ENCODE measurements around the gene DAPK2.

The DAPK2 gene

DNA sequence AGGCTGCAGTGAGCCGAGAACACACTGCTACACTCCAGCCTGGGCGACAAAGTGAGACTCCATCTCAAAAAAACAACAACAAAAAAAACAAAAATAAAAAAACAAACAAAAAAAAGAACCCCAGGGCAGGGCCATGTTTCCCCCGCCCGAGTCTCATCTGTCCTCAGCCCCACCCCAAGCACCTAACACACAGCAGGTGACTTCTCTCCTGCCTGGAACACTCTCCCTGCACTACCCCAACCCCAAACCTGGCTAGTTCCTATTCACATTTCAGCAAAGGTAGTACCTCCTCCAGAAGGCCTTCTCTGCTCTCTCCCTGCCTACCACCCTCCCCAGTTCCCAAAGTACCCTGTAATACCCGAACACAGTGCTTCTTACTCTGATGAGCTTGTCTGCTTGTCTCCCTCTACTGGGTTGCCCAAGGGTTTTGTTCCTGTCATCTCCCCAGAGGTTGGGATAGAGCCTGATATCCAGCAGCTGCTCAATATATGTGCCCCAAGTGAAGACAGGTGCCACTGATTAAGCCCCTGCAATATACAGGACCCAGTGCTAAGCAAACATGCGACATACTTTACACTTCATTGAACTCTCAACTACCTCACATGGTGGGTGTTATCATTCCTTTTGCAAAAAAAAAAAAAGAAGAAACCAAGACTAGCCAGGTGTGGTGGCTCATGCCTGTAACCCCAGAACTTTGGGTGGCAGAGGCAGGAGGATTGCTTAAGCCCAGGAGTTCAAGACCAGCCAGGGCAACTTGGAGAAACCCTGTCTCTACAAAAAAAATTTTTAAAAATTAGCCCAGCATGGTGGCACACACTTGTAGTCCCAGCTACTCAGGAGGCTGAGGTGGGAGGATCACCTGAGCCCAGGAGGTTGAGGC, 103.6 kb downstream of the DAPK2 start:
- no peak for DNase-seq (ENCODE audit: low spot score)

DNA sequence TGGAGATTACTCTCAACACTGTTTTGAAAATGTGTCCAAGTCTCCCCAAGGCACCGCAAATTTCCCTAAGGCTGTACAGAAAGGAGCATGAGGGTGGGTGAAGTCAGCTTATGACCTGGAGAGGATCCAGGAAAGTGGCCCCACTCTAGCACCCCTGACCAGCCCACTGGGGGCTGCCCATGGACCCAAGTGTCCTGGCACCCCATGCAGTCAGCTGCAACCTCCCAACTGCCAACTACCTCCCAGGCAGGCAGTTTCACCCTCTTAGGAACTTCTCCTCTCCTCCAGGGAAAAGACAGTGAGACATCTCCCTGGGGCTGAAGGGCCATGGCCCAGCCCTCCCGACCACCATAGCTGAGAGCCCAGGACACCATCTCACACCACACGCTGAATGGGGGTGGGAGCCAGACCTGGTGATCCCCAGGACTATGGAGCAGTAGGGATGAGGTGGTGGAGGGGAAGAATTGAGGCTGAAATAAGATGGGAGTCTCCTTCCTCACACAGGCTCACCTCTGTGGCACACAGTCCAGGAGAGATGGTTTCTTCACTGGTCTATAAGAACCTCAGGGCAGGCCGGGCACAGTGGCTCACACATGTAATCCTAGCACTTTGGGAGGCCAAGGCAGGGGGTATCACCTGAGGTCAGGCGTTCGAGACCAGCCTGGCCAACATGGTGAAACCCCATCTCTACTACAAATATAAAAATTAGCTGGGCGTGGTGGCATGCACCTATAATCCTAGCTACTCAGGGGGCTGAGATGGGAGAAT, 104.4 kb downstream of the DAPK2 start:
- no peak for DNase-seq (ENCODE audit: low spot score)

DNA sequence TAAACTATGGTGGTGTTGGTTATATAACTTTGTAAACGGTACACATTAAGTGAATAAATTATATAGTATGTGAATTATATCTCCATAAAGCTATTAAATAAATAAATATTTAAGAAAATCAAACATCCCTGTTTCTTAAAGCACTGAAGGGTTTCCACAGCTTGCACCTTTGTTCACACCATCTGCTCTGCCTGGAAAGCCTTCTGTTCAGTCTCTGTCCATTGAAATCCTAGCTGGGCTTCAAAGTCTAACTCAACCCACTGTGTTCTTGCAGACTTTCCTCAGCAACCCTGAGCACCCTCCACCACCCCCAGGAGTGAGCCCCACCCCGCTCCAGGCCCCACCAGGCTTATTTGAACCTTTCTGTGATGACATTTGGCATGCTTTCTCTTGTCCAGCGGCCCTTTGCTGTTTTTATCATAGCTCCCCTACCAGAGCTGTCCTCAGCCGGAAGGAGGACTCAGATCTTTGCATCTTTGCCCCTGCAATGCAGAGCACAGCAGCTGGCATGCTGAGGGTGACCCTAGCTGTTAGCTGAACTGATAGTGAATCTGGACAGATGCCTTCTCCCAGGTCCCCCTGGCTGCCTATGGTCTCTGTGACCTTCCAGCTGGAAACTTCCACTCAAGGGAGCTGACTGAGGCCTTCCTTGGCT, 105.2 kb downstream of the DAPK2 start:
- DNase-seq (ENCODE audit: low spot score) = no peak

DNA sequence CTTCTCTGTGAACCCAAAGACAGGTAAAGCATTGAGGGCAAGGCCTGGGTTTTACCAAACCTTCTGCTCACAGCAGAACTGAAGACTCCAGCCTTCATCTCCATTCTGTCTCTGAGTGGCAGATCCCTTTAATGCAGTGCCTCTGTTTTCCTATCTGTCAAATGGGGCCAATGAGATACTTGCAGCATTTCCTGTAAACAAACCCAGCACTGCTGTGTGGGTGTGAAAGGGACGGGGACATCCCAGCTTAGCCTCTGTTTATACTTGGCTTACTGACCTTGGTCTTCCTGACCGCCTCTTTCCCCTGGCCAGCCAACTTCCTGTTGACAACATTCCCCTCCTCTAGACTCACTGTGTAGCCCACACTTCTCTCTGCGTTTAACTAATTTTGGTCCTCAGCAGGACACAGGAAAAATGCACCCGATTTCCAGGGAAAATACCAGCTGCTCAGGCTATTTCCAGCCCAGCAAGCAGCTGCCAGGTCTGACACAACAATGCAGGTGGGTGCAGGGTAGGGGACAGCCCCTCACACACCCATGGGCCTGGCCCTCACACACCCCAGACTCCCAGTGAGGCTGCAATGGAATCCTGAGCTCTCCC, 106.7 kb downstream of the DAPK2 start:
- no peak for DNase-seq (ENCODE audit: low spot score)

DNA sequence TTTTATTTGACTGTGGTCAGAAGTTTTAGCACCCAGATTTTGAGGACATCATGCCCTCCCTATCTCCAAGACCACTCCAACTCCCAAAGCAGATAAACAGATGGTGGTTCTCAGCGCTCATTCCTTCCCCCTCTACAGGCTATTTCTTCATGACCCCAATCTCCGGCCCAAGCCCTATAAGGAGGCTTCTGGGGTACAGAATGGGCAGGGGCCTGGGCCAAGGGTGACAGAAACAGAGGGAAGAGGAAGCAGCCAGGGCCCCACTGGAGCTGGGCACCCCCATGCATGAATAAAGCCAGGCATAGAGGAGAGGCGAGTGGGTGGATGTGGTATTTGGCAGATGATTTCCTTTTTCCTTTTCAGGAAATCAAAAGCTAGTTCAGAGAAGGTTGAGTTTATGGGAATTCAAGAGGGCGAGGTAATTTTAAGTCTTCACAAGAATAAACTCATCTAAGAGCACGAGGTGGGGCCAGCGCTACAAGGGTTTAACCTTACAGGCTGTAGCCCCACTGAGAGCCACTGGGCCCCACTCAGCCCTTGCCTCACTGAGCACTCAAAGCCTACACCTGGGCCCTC, 107.7 kb downstream of the DAPK2 start:
- DNase-seq (ENCODE audit: low spot score) = no peak

DNA sequence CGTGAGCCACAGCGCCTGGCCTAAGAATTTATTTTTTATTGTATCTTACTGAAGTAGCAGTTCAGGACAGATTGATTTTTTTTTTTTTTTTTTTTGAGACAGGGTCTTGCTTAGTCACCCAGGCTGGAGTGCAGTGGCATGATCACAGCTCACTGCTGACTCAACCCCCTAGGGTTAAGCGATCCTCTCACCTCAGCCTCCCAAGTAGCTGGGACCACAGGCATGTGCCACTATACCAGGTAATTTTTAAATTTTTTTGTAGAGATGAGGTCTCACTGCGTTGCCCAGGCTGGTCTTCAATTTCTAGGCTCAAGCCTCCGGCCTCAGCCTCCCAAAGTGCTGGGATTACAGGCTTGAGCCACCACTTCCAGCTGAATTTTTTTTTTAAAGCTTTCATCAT, 112.8 kb downstream of the DAPK2 start:
- no peak for DNase-seq (ENCODE audit: low spot score)

DNA sequence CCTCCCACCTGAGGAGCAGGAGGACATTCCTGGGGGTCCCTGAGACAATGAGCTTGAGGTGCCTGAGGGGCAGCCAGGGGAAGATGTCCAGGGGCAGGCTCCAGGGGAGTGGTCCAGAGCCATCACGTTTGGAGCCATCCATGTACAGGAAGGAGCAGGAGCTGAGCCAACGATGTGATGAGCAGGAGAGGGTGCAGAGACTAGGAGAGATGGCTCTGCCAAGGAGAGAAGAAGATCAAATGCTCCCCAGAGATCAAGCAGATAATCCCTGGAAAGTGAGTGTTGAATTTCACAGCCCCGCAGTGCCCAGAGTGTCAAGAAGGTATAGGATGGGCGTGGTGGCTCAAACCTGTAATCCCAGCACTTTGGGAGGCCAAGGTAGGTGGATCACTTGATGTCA, 114.7 kb downstream of the DAPK2 start:
- no peak for DNase-seq (ENCODE audit: low spot score)

DNA sequence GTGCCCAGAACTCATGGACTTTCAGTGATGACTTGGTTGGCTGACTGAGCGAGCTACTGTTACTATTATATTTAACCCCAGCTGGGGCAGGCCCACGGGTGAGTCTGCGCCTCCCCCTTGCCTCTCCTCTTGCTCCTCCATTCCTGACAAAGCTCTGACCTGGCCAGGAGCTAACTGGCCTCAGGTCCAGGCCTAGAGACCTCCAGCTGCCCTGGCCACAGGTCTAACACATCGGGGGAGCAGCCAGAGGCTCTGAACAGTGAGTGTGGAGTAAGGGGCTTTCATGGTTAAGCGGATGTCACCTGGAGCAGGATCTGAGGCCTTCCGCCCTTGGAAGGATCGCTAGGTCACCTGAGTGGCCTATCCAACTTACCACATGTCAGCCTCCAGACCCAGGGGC, 116.3 kb downstream of the DAPK2 start:
- no peak for DNase-seq (ENCODE audit: low spot score)

DNA sequence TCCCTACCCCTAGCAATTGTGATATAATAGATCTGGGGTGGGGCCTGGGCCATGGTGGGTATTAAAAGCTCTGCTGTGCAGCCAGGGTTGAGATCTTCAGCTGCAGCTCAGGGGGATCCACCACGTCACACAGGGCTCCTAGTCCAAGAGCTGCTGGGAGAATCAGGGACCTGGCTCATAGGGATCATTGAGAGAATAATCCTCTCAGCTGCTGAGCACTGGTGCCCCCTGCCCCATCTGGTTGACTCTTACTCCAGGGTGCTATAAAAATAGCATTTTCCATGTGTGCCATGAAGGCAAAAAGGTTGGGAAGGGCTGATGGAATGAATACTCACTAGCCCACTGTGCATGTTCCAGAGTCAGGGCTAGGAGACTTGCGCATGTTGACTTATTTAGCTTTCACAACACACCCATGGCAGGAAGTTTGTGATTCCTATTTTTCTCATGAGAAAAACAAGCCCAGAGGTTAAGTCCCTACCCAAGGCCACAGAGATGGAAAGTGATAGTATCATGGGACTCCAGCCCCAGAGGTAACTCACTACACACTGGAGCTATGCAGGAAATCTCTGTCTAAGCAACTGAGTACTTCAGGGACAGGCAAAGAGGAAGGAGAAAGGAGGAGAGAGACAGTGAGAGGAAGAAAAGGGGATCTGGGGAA, 118.0 kb downstream of the DAPK2 start:
- DNase-seq (ENCODE audit: low spot score) = no peak

DNA sequence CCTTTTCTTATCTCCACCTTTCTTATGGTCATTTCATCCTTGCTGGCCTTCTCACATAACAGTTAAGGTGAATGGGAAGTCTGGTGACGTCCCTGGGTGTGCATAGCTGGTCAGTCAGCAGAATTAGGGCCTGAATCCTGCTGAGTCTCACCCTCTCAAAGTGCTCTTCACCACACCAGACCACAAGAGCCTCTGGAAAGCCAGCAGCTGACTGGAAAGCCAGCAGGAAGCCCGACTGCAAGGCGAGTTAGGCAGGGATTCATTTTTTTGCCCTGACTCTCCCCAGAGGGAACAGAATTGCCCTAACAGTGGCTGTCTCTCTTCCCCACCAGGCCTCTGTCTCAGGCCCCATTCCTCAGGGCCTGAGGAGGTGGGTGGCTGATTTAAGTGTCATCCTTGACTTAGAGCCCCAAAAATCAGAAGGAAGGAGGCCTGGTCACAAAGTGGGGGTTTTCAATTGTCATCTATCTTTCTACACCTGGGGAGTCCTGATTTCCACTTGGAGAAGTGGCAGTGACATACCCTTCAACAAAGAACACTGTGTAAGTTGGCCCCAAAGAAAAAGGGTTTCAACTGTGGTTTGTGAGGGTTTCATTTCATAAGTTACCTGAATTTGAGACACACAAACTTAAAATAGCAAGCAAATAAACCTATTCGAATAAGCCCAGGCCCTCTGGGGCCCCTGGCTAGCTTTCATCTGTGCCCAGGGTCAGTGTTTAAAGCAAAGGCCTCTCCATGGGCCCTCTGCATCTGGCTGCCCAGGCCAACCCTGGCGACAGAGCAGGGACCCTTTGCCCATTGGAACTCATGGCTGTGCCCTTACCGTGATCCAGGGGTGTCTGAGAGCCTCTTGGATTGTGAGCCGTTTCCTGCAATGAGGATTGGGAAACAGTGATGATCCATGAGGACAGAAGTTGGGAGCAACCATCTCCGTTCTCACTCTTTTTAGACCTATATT, 122.0 kb downstream of the DAPK2 start:
- no peak for DNase-seq (ENCODE audit: low spot score)

DNA sequence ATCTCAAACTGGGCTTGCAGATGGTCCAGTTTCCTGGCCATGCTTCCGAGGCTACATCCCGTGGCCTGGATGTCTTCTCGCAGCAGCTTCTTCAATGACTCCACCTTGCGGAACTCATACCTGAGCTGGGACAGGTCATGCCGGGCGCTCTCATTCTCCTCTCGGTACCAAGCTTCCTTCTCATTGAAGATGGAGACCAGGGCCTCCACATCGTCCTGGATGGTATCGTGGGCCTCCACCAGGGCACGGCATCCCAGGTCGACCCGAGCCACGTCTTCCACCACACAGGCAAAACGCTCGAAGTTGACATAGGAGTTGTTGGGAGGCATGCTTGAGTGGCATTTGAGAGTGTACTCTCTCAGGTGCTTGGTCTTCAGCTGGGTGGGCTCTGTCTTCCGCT, 123.4 kb downstream of the DAPK2 start:
- DNase-seq (ENCODE audit: low spot score) = no peak

DNA sequence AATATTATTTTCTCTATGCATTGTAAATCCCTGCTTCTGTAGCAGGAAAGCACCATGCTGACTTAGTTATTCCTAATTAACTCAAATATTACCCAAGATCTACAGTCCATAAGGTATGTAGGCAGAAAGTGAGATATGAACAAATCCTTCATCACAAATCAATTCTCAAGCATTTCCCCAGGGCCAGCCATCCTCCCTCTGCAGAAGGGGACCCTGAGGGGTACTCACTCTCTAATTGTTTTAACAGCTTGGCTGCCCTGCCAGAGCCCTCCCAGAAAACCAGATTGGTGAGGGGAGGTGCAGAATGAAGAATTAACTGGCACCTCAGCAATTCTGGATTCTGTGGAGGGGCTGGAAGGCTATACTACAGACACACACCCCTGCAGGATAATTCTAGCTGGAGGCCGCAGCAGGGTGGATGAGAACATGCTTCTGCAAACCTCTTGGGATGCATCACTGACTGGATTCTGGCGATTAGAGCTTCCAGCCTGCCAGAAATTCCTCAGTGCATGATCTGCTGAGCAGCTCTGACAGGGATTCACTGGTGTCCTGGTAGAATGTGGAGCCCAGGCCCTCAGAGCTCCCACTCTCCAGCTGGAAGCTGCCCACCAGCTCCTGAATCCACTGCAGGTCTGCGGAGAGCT, 123.9 kb downstream of the DAPK2 start:
- DNase-seq (ENCODE audit: low spot score) = no peak

DNA sequence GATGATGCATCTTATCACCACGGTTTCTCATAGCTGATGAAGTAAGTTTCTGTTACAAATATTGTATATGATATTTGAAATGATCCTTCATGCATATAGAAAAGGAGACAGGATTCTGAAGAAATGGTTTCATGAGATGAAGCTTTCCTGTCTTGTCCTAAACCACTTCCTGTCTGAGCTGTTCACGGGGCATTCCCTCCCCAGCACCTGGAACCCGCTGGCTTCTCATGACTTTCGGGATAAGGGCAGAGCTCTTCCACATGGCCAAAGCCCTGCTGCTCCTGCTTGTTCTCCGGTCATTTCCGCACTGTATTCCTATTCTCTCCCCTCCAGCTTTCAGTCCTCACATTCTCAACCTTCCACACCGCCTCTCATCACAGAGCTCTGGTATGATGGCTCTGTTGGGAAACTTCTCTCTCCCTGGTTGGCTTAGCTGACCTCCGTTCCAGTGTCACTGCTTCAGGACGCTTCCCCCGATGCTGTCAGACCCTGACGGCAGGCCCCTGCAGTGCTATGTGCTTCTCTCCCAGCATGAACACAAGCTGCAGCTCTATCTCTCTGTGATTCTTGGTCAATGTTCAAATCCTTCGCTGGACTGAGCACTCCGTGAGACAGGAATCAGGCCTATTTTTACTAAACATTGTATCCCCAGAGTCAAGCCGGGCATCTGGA, 125.6 kb downstream of the DAPK2 start:
- DNase-seq (ENCODE audit: low spot score) = no peak

DNA sequence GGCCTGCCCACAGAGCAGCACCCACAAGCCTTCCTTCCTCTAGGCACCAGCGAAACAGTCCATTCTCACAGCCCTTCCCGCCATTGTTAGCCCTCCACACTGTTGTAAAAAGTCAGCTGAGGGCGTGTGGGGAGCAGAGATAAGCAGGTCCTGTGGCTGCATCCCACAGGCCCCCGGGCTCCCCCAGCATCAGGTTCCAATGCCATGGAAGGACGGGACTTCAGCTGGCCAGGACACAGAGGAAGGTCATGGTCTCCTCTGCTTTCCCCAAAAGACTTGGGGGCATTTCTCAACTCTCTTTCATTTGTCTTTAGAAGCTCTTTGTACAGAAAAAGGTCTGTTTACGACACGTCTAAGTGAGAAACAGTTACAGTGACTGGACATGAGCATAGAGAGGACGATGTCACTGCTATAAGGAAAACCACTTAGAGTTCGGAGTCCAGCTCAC, 127.4 kb downstream of the DAPK2 start:
- DNase-seq (ENCODE audit: low spot score) = no peak

DNA sequence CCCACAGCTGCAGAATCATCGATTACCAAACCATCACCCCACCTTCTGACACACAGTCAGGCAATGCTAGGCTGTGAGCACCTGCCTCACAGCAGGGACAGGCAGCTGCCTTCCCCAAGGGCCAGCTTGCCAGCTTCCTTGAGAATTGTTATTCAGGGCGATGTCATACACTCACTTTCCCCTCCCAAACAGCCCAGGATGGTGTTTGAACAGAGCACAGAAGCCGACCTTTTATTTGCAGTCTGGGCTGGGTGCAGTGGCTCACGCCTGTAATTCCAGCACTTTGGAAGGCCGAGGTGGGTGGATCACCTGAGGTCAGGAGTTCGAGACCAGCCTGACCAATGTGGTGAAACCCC, 128.0 kb downstream of the DAPK2 start:
- no peak for DNase-seq (ENCODE audit: low spot score)

DNA sequence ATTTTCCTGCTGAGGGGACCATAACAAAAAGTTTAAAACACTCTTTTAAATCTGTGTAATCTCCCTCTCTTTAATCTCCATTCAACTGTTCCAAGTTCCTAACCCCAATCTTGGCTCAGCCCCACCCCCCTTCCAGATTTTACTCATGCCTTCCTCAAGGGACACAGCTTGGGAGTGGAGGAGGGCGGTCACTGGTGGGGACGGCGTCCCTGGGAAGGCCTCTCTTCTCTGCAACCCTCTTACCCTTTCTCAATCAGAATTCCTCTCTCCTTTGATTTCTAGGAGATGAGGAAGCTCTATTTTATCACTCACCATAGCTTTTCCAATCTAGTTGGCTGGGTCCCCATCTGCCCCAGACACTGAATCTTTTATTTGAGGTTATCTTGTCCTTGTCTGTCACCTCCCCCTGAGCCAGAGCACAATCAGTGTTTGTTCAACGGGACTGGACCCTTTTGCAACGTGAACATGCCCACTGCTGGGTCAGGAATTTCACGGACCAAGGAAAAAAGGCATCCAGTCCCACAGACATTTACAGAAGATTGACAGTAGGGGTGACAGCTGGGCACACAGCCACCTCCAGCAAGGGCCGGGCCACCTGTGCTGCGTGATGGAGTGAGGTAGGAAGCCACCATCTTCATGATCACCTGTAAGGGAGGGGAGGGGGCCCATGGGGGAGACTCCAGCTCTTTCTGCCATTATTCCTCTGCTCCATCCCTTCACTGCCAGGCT, 128.5 kb downstream of the DAPK2 start:
- no peak for DNase-seq (ENCODE audit: low spot score)

DNA sequence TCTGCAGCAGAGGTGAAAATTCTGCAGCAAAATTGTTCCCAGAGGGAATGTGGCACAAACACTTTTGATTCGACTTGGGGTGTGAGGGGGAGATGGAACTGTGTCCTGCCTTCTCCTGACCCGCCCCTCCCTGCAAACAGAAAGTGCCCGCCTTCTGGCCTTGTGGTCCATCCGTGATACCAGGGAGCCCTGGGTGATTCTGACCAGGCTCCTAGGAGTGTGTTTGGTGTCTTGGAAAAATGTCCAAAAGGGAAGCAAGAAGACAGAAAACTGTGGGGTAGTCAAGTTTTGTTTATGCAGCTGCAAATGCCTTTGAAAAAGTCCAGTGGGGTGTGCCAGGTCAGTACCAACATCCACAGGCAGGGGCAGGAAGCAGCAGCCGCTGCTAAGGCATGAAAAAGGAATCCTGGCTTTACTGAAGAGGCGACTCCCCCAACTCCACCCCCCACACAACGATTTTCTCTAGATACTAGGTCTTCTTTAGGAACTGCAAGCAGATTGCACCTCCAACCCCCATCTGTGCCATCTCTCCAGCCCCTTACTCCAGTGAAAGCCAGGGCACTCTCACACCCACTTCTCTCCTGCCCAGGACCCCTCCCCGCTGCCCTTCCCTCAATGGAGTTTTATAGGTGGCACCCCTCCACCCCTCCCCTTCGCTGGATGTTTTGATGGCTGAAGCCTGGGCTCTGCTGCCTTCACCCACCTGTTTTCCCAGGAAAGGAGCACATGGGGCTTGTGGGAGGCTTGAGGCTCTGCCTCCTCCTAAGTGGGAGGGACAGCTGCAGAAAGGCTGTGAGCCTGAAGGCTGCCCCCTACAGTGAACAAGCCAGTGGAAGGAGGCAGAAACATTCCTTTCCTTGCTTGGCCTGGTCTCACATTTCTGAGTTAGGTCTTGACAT, 130.2 kb downstream of the DAPK2 start:
- DNase-seq (ENCODE audit: low spot score) = no peak
